Fibroblast of the aortic adventitia (primary cell): ENCODE measurements around the gene NRXN3. TPM values are rescaled to one million over a fixed set of nuclear protein-coding genes. Genes with fewer than 3 reads are reported as not detected.
A peak's percentile ranks its signal among the peaks of the same experiment; 100 is the strongest.

Experiments
- DNase-seq: peaks from one replicate; pipeline ENCODE4 v3.0.0-alpha.2; 2010; ENCODE audit warnings: low read depth
- H3K4me3 ChIP-seq: 2 replicates; pipeline ENCODE4 v1.5.1; 2011; ENCODE audit warnings: low read depth, mild to moderate bottlenecking, control low read depth, low read length, moderate library complexity
- CTCF ChIP-seq: IDR thresholded peaks from 2 replicates; pipeline ENCODE4 v1.5.1; 2011; ENCODE audit warnings: mild to moderate bottlenecking, low read length, control low read depth, inconsistent platforms; ENCODE audit not compliant: insufficient read depth
- total RNA-seq: library from RNA; depleted of rRNA; stranded (reverse); fragments of >200 nt; gene quantifications from 2 replicates; pipeline ENCODE4 v1.2.3, GENCODE V29; 2012; ENCODE audit warnings: low replicate concordance

Gene NRXN3
- total RNA-seq, 1 donor: 0.18 TPM

GRCh38 chr14:79510659-79511058 is 1340.5 kb downstream of the NRXN3 start:
- DNase-seq: peak; percentile 17
- no peak overlapping the region for H3K4me3 ChIP-seq
- TF ChIP-seq CTCF: no peak

GRCh38 chr14:79511146-79511545 is 1341.0 kb downstream of the NRXN3 start:
- no peak for TF ChIP-seq CTCF
- no peak for DNase-seq
- no peak overlapping the region for H3K4me3 ChIP-seq

- DNase-seq: no peak
- TF ChIP-seq CTCF: no peak
- H3K4me3 ChIP-seq: no peak overlapping the region
Measured at GRCh38 chr14:79513446-79513845, 1343.3 kb downstream of the NRXN3 start.

- peak; percentile 8 for DNase-seq
- no peak overlapping the region for H3K4me3 ChIP-seq
- no peak for TF ChIP-seq CTCF
Measured at GRCh38 chr14:79514700-79515099, 1344.5 kb downstream of the NRXN3 start.

- DNase-seq: no peak
- TF ChIP-seq CTCF: no peak
Measured at GRCh38 chr14:79515158-79515557, 1345.0 kb downstream of the NRXN3 start.

GRCh38 chr14:79516009-79516408 is 1345.8 kb downstream of the NRXN3 start:
- H3K4me3 ChIP-seq: no peak overlapping the region
- no peak for TF ChIP-seq CTCF
- DNase-seq: no peak

More at GRCh38 chr14:79515158-79515557, 1345.0 kb downstream of the NRXN3 start:
- no peak overlapping the region for H3K4me3 ChIP-seq

- TF ChIP-seq CTCF: no peak
- DNase-seq: no peak
- H3K4me3 ChIP-seq: no peak overlapping the region
Measured at GRCh38 chr14:79525416-79525815, 1355.2 kb downstream of the NRXN3 start.
